Smooth muscle cell (in vitro differentiated cells): ENCODE results near the gene EBLN2. TPM values are rescaled to one million over a fixed set of nuclear protein-coding genes. Genes with fewer than 3 reads are reported as not detected.

ENCODE experiments used
- DNase-seq: peaks from one replicate; lab custom pipeline; 2025; ENCODE audit not compliant: unreplicated experiment; lab: John Stamatoyannopoulos, UW
- H2AFZ ChIP-seq: fragments of 200-600 bp; sonication (generic); 2 replicates; pipeline ENCODE4 v1.6.0; 2016; ENCODE audit warnings: antibody characterized with exemption, low read depth, mild to moderate bottlenecking
- H3F3A ChIP-seq: fragments of 200-600 bp; sonication (generic); 2 replicates; pipeline ENCODE4 v1.6.0; 2017; ENCODE audit warnings: antibody characterized with exemption, low read depth
- H3K27ac ChIP-seq: fragments of 200-600 bp; sonication (generic); 2 replicates; pipeline ENCODE4 v1.5.1; 2016; ENCODE audit warnings: low read depth, mild to moderate bottlenecking
- H3K27me3 ChIP-seq: fragments of 200-600 bp; sonication (generic); 2 replicates; pipeline ENCODE4 v1.6.1; 2016; ENCODE audit warnings: low read depth, mild to moderate bottlenecking
- H3K36me3 ChIP-seq: fragments of 200-600 bp; sonication (generic); 2 replicates; pipeline ENCODE4 v1.5.1; 2016; ENCODE audit warnings: low read depth
- H3K4me1 ChIP-seq: fragments of 200-600 bp; sonication (generic); 2 replicates; pipeline ENCODE4 v1.5.1; 2016; ENCODE audit warnings: low read depth
- H3K4me2 ChIP-seq: fragments of 200-600 bp; sonication (generic); 2 replicates; pipeline ENCODE4 v1.6.0; 2016; ENCODE audit warnings: mild to moderate bottlenecking
- H3K4me3 ChIP-seq: fragments of 200-600 bp; sonication (generic); 2 replicates; pipeline ENCODE4 v1.5.1; 2016; ENCODE audit warnings: mild to moderate bottlenecking
- H3K79me2 ChIP-seq: fragments of 200-600 bp; sonication (generic); 2 replicates; pipeline ENCODE4 v1.6.0; 2016; ENCODE audit warnings: low read depth, mild to moderate bottlenecking
- H3K9ac ChIP-seq: fragments of 200-600 bp; sonication (generic); 2 replicates; pipeline ENCODE4 v1.6.0; 2016; ENCODE audit warnings: low read depth
- H3K9me3 ChIP-seq: fragments of 200-600 bp; sonication (generic); replicated peaks from 2 replicates; pipeline ENCODE4 v1.5.1; 2016; ENCODE audit warnings: low read depth
- H4K20me1 ChIP-seq: fragments of 200-600 bp; sonication (generic); 2 replicates; pipeline ENCODE4 v1.6.0; 2016; ENCODE audit warnings: low read depth
- CTCF ChIP-seq: fragments of 200-600 bp; sonication (generic); IDR thresholded peaks from 2 replicates; pipeline ENCODE4 v1.5.1; 2017; ENCODE audit warnings: borderline replicate concordance, mild to moderate bottlenecking, antibody characterized with exemption; ENCODE audit not compliant: insufficient read depth, poor library complexity, severe bottlenecking
- WGBS: methylation state at CpG from one replicate; pipeline ENCODE4 v1.1.7; 2016; ENCODE audit warnings: low lambda C conversion rate; 5-methylcytosine and 5-hydroxymethylcytosine counted together
- polyA plus RNA-seq: library from polyadenylated mRNA; unstranded; fragments of >200 nt; fragmentation: Nextera tagmentation; extraction: Ambion mirVana; gene quantifications from 2 replicates; pipeline ENCODE4 v1.2.1, GENCODE V29; 2016
- total RNA-seq: library from RNA; depleted of rRNA; stranded (reverse); fragments of >200 nt; gene quantifications from 2 replicates; pipeline ENCODE4 v1.2.3, GENCODE V29; 2014

Gene EBLN2
- total and polyA plus RNA-seq, 2 experiments from 2014 or later = 2.9 to 5.5 TPM

GRCh38 chr3:73024836-73025235 is 36.6 kb upstream of the EBLN2 start:
- DNase-seq = no peak
- Histone ChIP-seq H2AFZ (no peak overlapping the region), H3F3A (peaks cover 6% of the 10 kb centered on the region), H3K9me3 (no peaks in the 10 kb centered on the region), H3K27ac (peak overlapping the region; percentile 50), H3K36me3 (no peaks in the 10 kb centered on the region), H3K4me1 (peaks cover 18% of the 10 kb centered on the region), H3K9ac (no peak overlapping the region), H3K79me2 (no peaks in the 10 kb centered on the region), H4K20me1 (peaks cover 100% of the 10 kb centered on the region), H3K4me3 (no peak overlapping the region), H3K27me3 (no peaks in the 10 kb centered on the region), H3K4me2 (no peak overlapping the region)
- TF ChIP-seq CTCF = no peak

- WGBS = 82% methylated on average over 6 of the region's 6 CpGs
- Histone ChIP-seq H3K4me2 (no peak overlapping the region), H3K27me3 (no peaks in the 10 kb centered on the region), H3K9me3 (no peaks in the 10 kb centered on the region), H3F3A (peaks cover 6% of the 10 kb centered on the region), H2AFZ (no peak overlapping the region), H3K36me3 (no peaks in the 10 kb centered on the region), H3K4me1 (peaks cover 18% of the 10 kb centered on the region), H3K79me2 (no peaks in the 10 kb centered on the region), H3K9ac (no peak overlapping the region), H3K27ac (no peak overlapping the region), H4K20me1 (peaks cover 100% of the 10 kb centered on the region), H3K4me3 (no peak overlapping the region)
- no peak for TF ChIP-seq CTCF
- no peak for DNase-seq
Measured at GRCh38 chr3:73026111-73026759, 35.2 kb upstream of the EBLN2 start.

GRCh38 chr3:73026760-73027113 is 34.7 kb upstream of the EBLN2 start:
- no peaks in the 10 kb centered on the region for H3K27me3 ChIP-seq
- H3K9ac ChIP-seq = no peak overlapping the region
- H2AFZ ChIP-seq = no peak overlapping the region
- no peak for TF ChIP-seq CTCF
- 98% methylated on average over 2 of the region's 2 CpGs for WGBS
- no peak overlapping the region for H3K4me3 ChIP-seq
- H3K4me1 ChIP-seq = peaks cover 18% of the 10 kb centered on the region
- no peaks in the 10 kb centered on the region for H3K9me3 ChIP-seq
- H4K20me1 ChIP-seq = peaks cover 100% of the 10 kb centered on the region
- no peak overlapping the region for H3K27ac ChIP-seq
- no peaks in the 10 kb centered on the region for H3K79me2 ChIP-seq
- no peak for DNase-seq
- peaks cover 6% of the 10 kb centered on the region for H3F3A ChIP-seq
- H3K4me2 ChIP-seq = no peak overlapping the region
- H3K36me3 ChIP-seq = no peaks in the 10 kb centered on the region

GRCh38 chr3:73028803-73029202 is 32.7 kb upstream of the EBLN2 start:
- TF ChIP-seq CTCF = no peak
- H3F3A ChIP-seq = peaks cover 6% of the 10 kb centered on the region
- 60% methylated on average over 4 of the region's 4 CpGs for WGBS
- H4K20me1 ChIP-seq = peaks cover 100% of the 10 kb centered on the region
- H3K9ac ChIP-seq = no peak overlapping the region
- H3K4me1 ChIP-seq = peaks cover 18% of the 10 kb centered on the region
- H3K36me3 ChIP-seq = no peaks in the 10 kb centered on the region
- no peaks in the 10 kb centered on the region for H3K79me2 ChIP-seq
- peak overlapping the region; percentile 70 for H3K4me2 ChIP-seq
- no peak overlapping the region for H2AFZ ChIP-seq
- no peaks in the 10 kb centered on the region for H3K9me3 ChIP-seq
- no peaks in the 10 kb centered on the region for H3K27me3 ChIP-seq
- H3K4me3 ChIP-seq = no peak overlapping the region
- H3K27ac ChIP-seq = peak overlapping the region; percentile 54
- no peak for DNase-seq
